KMS-11 (cell line): ENCODE measurements around the gene KIF18A.

ENCODE experiments used
- H2AFZ ChIP-seq: fragments of 200-600 bp; sonication (generic); 2 replicates; pipeline ENCODE4 v1.6.1; 2016; ENCODE audit warnings: antibody characterized with exemption, mixed run types, low read depth
- H3K27ac ChIP-seq: fragments of 200-600 bp; sonication (generic); 2 replicates; pipeline ENCODE4 v1.6.1; 2016; ENCODE audit warnings: mild to moderate bottlenecking, mixed run types
- H3K27me3 ChIP-seq: fragments of 200-600 bp; sonication (generic); 2 replicates; pipeline ENCODE4 v1.6.1; 2017; ENCODE audit warnings: mild to moderate bottlenecking, low read depth, mixed run types, moderate library complexity; ENCODE audit not compliant: insufficient read depth
- H3K36me3 ChIP-seq: fragments of 200-600 bp; sonication (generic); 2 replicates; pipeline ENCODE4 v1.6.1; 2017; ENCODE audit warnings: mild to moderate bottlenecking, mixed run types; ENCODE audit not compliant: insufficient read depth
- H3K4me1 ChIP-seq: fragments of 200-600 bp; sonication (generic); 2 replicates; pipeline ENCODE4 v1.6.1; 2016; ENCODE audit warnings: mild to moderate bottlenecking, low read depth, mixed run types; ENCODE audit not compliant: poor library complexity, severe bottlenecking
- H3K4me2 ChIP-seq: fragments of 200-600 bp; sonication (generic); 2 replicates; pipeline ENCODE4 v1.7.0; 2016; ENCODE audit warnings: mild to moderate bottlenecking, mixed run types
- H3K4me3 ChIP-seq: fragments of 200-600 bp; sonication (generic); IDR thresholded peaks from 2 replicates; pipeline ENCODE4 v1.6.1; 2017; ENCODE audit warnings: low read depth, low read length, mixed read lengths; ENCODE audit not compliant: insufficient read depth
- H3K79me2 ChIP-seq: fragments of 200-600 bp; sonication (generic); 2 replicates; pipeline ENCODE4 v1.6.1; 2016; ENCODE audit warnings: low read depth, mixed run types; ENCODE audit not compliant: insufficient read depth
- H3K9ac ChIP-seq: fragments of 200-600 bp; sonication (generic); 2 replicates; pipeline ENCODE4 v1.6.1; 2016; ENCODE audit warnings: mild to moderate bottlenecking, mixed run types
- H4K20me1 ChIP-seq: fragments of 200-600 bp; sonication (generic); 2 replicates; pipeline ENCODE4 v1.6.1; 2016; ENCODE audit warnings: mild to moderate bottlenecking, mixed run types; ENCODE audit not compliant: insufficient read depth
- TF ChIP-seq, protein P1 (sequence below): fragments of 200-600 bp; sonication (generic); conservative IDR thresholded peaks from 2 replicates; pipeline ENCODE4 v1.6.1; 2017; ENCODE audit warnings: low read depth, mild to moderate bottlenecking, antibody characterized with exemption, low read length, moderate library complexity, mixed read lengths

Gene KIF18A

DNA sequence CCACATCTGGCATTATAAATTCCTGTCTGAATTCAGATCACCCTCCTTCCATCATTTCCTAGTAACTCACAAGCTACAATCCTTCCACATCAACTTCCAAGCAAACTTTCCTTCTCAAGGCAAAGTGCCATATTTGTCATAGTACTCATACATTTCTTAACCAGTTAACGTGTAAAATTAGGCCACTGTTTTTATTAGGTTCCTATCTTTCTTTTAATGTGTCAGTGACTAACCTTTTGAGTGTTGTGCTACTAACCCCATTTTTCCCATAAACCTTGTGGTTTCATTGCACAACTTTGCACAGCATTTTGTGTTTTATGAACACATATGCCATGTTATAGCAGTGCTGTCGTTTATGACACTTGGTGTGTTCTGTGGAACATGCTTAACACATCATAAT is 90.1 kb downstream of the KIF18A start:
- H3K27me3 ChIP-seq, result no peaks in the 10 kb centered on the region
- TF ChIP-seq, protein P1, sequence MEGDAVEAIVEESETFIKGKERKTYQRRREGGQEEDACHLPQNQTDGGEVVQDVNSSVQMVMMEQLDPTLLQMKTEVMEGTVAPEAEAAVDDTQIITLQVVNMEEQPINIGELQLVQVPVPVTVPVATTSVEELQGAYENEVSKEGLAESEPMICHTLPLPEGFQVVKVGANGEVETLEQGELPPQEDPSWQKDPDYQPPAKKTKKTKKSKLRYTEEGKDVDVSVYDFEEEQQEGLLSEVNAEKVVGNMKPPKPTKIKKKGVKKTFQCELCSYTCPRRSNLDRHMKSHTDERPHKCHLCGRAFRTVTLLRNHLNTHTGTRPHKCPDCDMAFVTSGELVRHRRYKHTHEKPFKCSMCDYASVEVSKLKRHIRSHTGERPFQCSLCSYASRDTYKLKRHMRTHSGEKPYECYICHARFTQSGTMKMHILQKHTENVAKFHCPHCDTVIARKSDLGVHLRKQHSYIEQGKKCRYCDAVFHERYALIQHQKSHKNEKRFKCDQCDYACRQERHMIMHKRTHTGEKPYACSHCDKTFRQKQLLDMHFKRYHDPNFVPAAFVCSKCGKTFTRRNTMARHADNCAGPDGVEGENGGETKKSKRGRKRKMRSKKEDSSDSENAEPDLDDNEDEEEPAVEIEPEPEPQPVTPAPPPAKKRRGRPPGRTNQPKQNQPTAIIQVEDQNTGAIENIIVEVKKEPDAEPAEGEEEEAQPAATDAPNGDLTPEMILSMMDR, result no peak

GRCh38 chr11:28011813-28012212 is 96.1 kb downstream of the KIF18A start:
- no peak overlapping the region for H2AFZ ChIP-seq
- H3K27ac ChIP-seq, result no peak overlapping the region
- H3K27me3 ChIP-seq, result no peaks in the 10 kb centered on the region
- H3K4me1 ChIP-seq, result no peaks in the 10 kb centered on the region
- no peak overlapping the region for H3K4me3 ChIP-seq
- no peaks in the 10 kb centered on the region for H4K20me1 ChIP-seq
- TF ChIP-seq, protein P1, result no peak
- H3K36me3 ChIP-seq, result no peaks in the 10 kb centered on the region
- no peak overlapping the region for H3K9ac ChIP-seq
- H3K79me2 ChIP-seq, result no peaks in the 10 kb centered on the region
- no peak overlapping the region for H3K4me2 ChIP-seq

More for the DNA sequence above, 90.1 kb downstream of the KIF18A start:
- Histone ChIP-seq H3K79me2 (no peaks in the 10 kb centered on the region), H3K9ac (no peak overlapping the region), H3K4me3 (no peak overlapping the region), H3K4me1 (no peaks in the 10 kb centered on the region), H3K27ac (no peak overlapping the region), H2AFZ (no peak overlapping the region), H3K4me2 (no peak overlapping the region), H4K20me1 (no peaks in the 10 kb centered on the region), H3K36me3 (no peaks in the 10 kb centered on the region)

DNA sequence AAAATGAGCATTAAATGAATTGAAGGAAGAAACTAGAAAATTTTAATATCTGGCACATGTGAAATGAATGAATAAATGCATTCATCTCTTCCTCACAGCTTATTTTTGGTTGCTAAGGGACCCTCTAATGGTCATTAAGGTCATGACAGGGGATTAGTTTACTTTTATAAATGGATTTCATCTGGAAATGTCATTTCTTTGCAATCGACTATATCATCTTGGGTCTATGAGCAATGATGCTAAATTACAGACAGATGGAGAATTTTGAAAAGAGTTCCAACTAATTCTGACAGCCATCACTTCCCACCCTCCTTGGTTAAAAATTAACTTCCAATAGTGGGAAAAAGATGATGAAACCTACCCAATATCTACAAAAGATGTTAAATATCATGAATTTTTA is 98.0 kb downstream of the KIF18A start:
- no peaks in the 10 kb centered on the region for H3K27me3 ChIP-seq
- no peaks in the 10 kb centered on the region for H3K36me3 ChIP-seq
- TF ChIP-seq, protein P1, result no peak
- no peak overlapping the region for H2AFZ ChIP-seq
- H4K20me1 ChIP-seq, result no peaks in the 10 kb centered on the region
- H3K4me3 ChIP-seq, result no peak overlapping the region
- no peak overlapping the region for H3K27ac ChIP-seq
- H3K4me1 ChIP-seq, result no peaks in the 10 kb centered on the region
- H3K4me2 ChIP-seq, result no peak overlapping the region
- no peak overlapping the region for H3K9ac ChIP-seq
- H3K79me2 ChIP-seq, result no peaks in the 10 kb centered on the region

- no peaks in the 10 kb centered on the region for H3K36me3 ChIP-seq
- no peaks in the 10 kb centered on the region for H4K20me1 ChIP-seq
- no peak overlapping the region for H2AFZ ChIP-seq
- no peaks in the 10 kb centered on the region for H3K27me3 ChIP-seq
- no peak overlapping the region for H3K4me3 ChIP-seq
- TF ChIP-seq, protein P1, result no peak
- no peaks in the 10 kb centered on the region for H3K79me2 ChIP-seq
- H3K4me1 ChIP-seq, result no peaks in the 10 kb centered on the region
- no peak overlapping the region for H3K4me2 ChIP-seq
- no peak overlapping the region for H3K27ac ChIP-seq
- no peak overlapping the region for H3K9ac ChIP-seq
These were observed 98.6 kb downstream of the KIF18A start for GRCh38 chr11:28009388-28009787.
